ENCODE results near the gene ST7.

GRCh38 chr7:116950889-116951351 is 2.4 kb upstream of the ST7 start:
- TF ChIP-seq EZH2 (IDR thresholded peaks at IDR 0.05) (no peak), POLR2AphosphoS5 (IDR thresholded peaks at IDR 0.05; ENCODE audit: borderline replicate concordance, low read depth, low read length) (no peak), FOXP2 (optimal IDR thresholded peaks at IDR 0.05; ENCODE audit: control extremely low read depth, extremely low read length, insufficient read depth) (no peak)

All from SK-N-MC (cell line).